Ishikawa (cell line): ENCODE results near the gene OR52N2.

ENCODE experiments used
- CEBPB ChIP-seq: IDR thresholded peaks from 2 replicates; pipeline ENCODE4 v1.6.1; 2012
- CREB1 ChIP-seq: IDR thresholded peaks from 2 replicates; pipeline ENCODE4 v1.6.1; 2012; ENCODE audit warnings: low read depth
- EGR1 ChIP-seq: IDR thresholded peaks from 2 replicates; pipeline ENCODE4 v1.6.1; 2012
- EP300 ChIP-seq: IDR thresholded peaks from 2 replicates; pipeline ENCODE4 v1.6.1; 2012; ENCODE audit warnings: borderline replicate concordance
- FOXM1 ChIP-seq: IDR thresholded peaks from 2 replicates; pipeline ENCODE4 v1.6.1; 2012; ENCODE audit warnings: low read depth, borderline replicate concordance
- NFIC ChIP-seq: IDR thresholded peaks from 2 replicates; pipeline ENCODE4 v1.6.1; 2012
- RAD21 ChIP-seq: IDR thresholded peaks from 2 replicates; pipeline ENCODE4 v1.6.1; 2012; ENCODE audit warnings: low read depth
- TAF1 ChIP-seq: IDR thresholded peaks from 2 replicates; pipeline ENCODE4 v1.6.1; 2012; ENCODE audit warnings: low read depth, mild to moderate bottlenecking
- TCF12 ChIP-seq: IDR thresholded peaks from 2 replicates; pipeline ENCODE4 v1.6.1; 2012; ENCODE audit warnings: low read depth
- TEAD4 ChIP-seq: IDR thresholded peaks from 2 replicates; pipeline ENCODE4 v1.6.1; 2012
- YY1 ChIP-seq: IDR thresholded peaks from 2 replicates; pipeline ENCODE4 v1.6.1; 2012; ENCODE audit warnings: low read depth
- ZBTB7A ChIP-seq: IDR thresholded peaks from 2 replicates; pipeline ENCODE4 v1.6.1; 2012; ENCODE audit warnings: low read depth
- TF ChIP-seq, protein P1 (sequence below): IDR thresholded peaks from 2 replicates; pipeline ENCODE4 v1.6.1; 2012
- TF ChIP-seq, protein P2 (sequence below): IDR thresholded peaks from 2 replicates; pipeline ENCODE4 v1.6.1; 2012
- TF ChIP-seq, protein P3 (sequence below): IDR thresholded peaks from 2 replicates; pipeline ENCODE4 v1.6.1; 2012; ENCODE audit warnings: low read depth, mild to moderate bottlenecking

The OR52N2 gene

DNA sequence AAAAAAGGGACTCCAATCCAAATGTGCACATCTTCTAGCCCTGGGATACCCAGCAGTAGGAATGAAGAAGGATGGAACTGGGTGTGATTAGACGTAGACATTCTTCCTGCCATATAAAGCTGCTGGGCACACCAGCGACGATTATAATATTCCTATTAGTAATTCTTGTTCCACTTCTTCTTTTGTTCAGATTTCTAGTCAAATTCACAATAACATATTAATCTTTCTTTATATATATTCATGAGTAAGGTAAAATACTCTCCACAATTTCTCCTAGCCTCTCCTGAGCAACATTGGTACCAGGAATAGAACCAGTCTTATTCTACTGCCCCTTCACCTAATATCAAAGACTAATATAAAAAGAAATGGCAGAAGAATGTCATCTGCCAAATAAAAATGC is 48.9 kb downstream of the OR52N2 start, which contains the start of gene OR52E8:
OR52E8 (minus strand) TSS at position 101 of the 400 bp plus-strand sequence; CDS start at position 101, 0 bp downstream.
- TF ChIP-seq TAF1 (no peak), NFIC (no peak), TEAD4 (no peak), CEBPB (no peak), EGR1 (no peak), YY1 (no peak), FOXM1 (no peak), CREB1 (no peak), EP300 (no peak), ZBTB7A (no peak), TCF12 (no peak), RAD21 (no peak)
- TF ChIP-seq, protein P1, sequence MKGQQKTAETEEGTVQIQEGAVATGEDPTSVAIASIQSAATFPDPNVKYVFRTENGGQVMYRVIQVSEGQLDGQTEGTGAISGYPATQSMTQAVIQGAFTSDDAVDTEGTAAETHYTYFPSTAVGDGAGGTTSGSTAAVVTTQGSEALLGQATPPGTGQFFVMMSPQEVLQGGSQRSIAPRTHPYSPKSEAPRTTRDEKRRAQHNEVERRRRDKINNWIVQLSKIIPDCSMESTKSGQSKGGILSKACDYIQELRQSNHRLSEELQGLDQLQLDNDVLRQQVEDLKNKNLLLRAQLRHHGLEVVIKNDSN = no peak
- TF ChIP-seq, protein P2, sequence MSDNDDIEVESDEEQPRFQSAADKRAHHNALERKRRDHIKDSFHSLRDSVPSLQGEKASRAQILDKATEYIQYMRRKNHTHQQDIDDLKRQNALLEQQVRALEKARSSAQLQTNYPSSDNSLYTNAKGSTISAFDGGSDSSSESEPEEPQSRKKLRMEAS = no peak
- TF ChIP-seq, protein P3, sequence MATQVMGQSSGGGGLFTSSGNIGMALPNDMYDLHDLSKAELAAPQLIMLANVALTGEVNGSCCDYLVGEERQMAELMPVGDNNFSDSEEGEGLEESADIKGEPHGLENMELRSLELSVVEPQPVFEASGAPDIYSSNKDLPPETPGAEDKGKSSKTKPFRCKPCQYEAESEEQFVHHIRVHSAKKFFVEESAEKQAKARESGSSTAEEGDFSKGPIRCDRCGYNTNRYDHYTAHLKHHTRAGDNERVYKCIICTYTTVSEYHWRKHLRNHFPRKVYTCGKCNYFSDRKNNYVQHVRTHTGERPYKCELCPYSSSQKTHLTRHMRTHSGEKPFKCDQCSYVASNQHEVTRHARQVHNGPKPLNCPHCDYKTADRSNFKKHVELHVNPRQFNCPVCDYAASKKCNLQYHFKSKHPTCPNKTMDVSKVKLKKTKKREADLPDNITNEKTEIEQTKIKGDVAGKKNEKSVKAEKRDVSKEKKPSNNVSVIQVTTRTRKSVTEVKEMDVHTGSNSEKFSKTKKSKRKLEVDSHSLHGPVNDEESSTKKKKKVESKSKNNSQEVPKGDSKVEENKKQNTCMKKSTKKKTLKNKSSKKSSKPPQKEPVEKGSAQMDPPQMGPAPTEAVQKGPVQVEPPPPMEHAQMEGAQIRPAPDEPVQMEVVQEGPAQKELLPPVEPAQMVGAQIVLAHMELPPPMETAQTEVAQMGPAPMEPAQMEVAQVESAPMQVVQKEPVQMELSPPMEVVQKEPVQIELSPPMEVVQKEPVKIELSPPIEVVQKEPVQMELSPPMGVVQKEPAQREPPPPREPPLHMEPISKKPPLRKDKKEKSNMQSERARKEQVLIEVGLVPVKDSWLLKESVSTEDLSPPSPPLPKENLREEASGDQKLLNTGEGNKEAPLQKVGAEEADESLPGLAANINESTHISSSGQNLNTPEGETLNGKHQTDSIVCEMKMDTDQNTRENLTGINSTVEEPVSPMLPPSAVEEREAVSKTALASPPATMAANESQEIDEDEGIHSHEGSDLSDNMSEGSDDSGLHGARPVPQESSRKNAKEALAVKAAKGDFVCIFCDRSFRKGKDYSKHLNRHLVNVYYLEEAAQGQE = no peak

DNA sequence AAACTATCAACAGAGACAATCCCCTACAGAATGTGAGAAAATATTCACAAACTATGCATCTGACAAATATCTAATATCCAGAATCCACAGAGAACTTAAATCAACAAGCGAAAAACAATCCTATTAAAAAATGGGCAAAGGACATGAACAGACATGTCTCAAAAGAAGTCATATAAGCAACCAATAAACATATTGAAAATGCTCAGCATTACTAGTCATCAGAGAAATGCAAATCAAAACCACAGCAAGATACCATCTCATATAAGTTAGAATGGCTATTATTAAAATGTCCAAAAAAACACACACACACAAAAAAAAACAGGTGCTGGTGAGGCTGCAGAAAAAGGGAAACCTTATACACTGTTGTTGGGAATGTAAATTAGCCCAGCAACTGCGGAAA is 57.1 kb downstream of the OR52N2 start:
- no peak for TF ChIP-seq CREB1
- TF ChIP-seq, protein P1 = no peak
- no peak for TF ChIP-seq YY1
- TF ChIP-seq CEBPB = no peak
- no peak for TF ChIP-seq TAF1
- no peak for TF ChIP-seq NFIC
- no peak for TF ChIP-seq TCF12
- no peak for TF ChIP-seq ZBTB7A
- no peak for TF ChIP-seq FOXM1
- no peak for TF ChIP-seq EP300
- no peak for TF ChIP-seq TEAD4
- TF ChIP-seq, protein P3 = no peak
- no peak for TF ChIP-seq RAD21
- TF ChIP-seq, protein P2 = no peak
- TF ChIP-seq EGR1 = no peak
